ENCODE results near the gene SLC4A2. TPM values are rescaled to one million over a fixed set of nuclear protein-coding genes. Genes with fewer than 3 reads are reported as not detected.

Gene SLC4A2
- total and polyA plus RNA-seq, 2 experiments from 2014 or later: 144 to 269 TPM

DNA sequence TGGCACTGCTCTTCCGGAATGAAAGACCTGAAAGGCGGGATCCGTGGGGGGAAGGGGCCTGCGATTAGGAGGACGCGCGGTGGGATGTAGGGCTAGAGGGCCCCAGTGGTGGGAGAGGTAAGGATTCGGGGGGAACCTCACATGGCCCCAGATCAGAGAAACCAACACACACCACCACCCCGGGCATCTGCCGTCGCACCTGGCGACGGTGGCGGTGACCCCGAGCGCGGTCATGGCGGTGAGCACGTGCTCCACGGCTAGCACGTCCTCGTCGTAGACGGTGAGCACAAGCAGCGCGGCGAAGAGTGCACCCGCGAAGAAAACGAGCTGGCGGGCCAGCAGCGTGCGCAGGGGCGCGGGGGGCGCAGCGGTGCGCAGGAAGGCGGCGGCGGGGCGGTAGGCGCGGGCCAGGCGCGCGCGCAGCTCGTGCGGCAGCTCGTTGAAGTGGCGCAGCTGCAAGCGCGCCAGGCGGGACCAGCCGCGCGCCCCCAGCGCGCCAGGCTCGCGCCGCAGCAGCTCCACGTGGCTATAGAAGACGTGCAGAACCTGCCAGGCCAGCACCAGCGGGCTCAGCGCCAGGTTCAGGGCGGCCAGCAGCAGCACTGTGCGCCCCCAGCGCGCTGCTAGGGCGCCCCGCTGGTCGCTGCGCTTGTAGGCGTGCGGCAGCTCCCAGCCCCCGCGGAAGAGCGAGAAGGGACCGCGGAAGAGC lies 40.8 kb upstream of the SLC4A2 start:
- H3K4me1 ChIP-seq (ENCODE audit: low read depth): peaks cover 21% of the 10 kb centered on the region
- no peaks in the 10 kb centered on the region for H3K9me3 ChIP-seq (ENCODE audit: low read depth)
- DNase-seq (ENCODE audit: low read depth in 1 of 2, low spot score in 1 of 2): peak; percentile 30 to 39
- H3K4me3 ChIP-seq: peak overlapping the region; percentile 17
- H3K27me3 ChIP-seq: peaks cover 10% of the 10 kb centered on the region
- TF ChIP-seq, protein P1, sequence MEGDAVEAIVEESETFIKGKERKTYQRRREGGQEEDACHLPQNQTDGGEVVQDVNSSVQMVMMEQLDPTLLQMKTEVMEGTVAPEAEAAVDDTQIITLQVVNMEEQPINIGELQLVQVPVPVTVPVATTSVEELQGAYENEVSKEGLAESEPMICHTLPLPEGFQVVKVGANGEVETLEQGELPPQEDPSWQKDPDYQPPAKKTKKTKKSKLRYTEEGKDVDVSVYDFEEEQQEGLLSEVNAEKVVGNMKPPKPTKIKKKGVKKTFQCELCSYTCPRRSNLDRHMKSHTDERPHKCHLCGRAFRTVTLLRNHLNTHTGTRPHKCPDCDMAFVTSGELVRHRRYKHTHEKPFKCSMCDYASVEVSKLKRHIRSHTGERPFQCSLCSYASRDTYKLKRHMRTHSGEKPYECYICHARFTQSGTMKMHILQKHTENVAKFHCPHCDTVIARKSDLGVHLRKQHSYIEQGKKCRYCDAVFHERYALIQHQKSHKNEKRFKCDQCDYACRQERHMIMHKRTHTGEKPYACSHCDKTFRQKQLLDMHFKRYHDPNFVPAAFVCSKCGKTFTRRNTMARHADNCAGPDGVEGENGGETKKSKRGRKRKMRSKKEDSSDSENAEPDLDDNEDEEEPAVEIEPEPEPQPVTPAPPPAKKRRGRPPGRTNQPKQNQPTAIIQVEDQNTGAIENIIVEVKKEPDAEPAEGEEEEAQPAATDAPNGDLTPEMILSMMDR (IDR thresholded peaks at IDR 0.05; ENCODE audit: low read depth, low read length): no peak
- no peaks in the 10 kb centered on the region for H3K36me3 ChIP-seq
- no peak overlapping the region for H3K27ac ChIP-seq

DNA sequence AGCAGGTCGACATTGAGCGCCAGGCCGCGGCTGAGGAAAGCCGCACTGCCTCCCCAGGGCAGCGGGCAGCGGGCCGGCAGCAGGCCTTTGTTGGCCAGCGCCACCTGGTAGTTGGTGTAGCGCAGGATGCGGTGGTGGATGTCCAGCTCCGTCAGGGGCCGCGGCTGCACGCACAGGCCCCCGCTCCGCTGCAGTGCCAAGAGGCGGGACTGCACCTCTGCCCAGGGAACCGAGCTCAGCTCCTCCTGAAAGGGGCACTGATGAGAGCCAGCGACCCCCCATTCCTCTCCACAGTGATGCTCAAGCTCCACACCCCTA lies 40.3 kb upstream of the SLC4A2 start:
- no peaks in the 10 kb centered on the region for H3K9me3 ChIP-seq (ENCODE audit: low read depth)
- peaks cover 10% of the 10 kb centered on the region for H3K27me3 ChIP-seq
- H3K27ac ChIP-seq: no peak overlapping the region
- H3K4me3 ChIP-seq: no peak overlapping the region
- no peak for DNase-seq (ENCODE audit: low read depth in 1 of 2, low spot score in 1 of 2)
- TF ChIP-seq, protein P1 (IDR thresholded peaks at IDR 0.05; ENCODE audit: low read depth, low read length): peak; percentile 0
- peaks cover 21% of the 10 kb centered on the region for H3K4me1 ChIP-seq (ENCODE audit: low read depth)
- no peaks in the 10 kb centered on the region for H3K36me3 ChIP-seq

DNA sequence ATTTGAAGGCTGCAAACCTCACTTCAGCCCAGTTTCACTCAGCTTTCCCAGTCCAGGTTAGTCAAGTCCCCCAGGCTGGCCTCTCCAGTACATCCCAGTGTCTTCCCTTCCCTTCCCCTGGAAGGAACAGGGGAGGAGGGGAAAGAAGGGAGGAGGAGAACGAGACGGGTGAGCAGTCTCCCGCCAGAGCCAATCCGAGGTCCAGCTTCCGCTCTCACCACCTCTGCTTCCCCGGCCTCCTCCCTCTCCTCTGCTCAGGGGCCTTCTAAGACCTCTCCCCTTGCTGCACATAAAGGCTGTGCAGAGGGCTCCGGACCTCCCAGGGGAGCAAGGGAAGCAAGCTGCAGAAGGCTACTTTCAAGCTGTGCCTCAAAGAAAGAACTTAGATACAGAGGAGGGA lies 39.2 kb upstream of the SLC4A2 start:
- Histone ChIP-seq H3K4me1 (ENCODE audit: low read depth) (peaks cover 21% of the 10 kb centered on the region), H3K9me3 (ENCODE audit: low read depth) (no peaks in the 10 kb centered on the region), H3K27me3 (peaks cover 10% of the 10 kb centered on the region), H3K4me3 (no peak overlapping the region), H3K27ac (no peak overlapping the region), H3K36me3 (no peaks in the 10 kb centered on the region)
- no peak for DNase-seq (ENCODE audit: low read depth in 1 of 2, low spot score in 1 of 2)
- TF ChIP-seq, protein P1 (IDR thresholded peaks at IDR 0.05; ENCODE audit: low read depth, low read length): no peak

DNA sequence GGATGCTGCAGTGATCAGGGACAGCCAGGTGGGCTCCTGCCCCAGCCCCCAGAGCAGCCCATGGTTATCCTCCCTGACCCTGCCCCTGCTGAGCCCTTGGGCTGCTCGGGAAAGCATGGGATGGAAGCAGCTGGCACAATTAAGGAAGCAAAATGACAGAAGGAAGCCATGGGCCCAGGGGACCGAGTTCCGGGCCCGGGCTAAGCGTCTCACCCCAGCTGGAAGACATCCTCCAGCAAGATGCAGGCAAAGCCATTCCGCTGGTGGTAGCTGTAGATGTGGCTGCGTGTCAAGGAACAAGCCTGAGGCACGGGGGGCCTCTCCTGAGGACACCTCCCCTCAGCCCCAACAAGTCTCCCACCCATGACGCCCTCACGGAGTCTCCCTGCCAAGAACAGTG lies 36.2 kb upstream of the SLC4A2 start:
- H3K4me1 ChIP-seq (ENCODE audit: low read depth): peaks cover 24% of the 10 kb centered on the region
- H3K27ac ChIP-seq: no peak overlapping the region
- no peaks in the 10 kb centered on the region for H3K9me3 ChIP-seq (ENCODE audit: low read depth)
- no peak for DNase-seq (ENCODE audit: low read depth in 1 of 2, low spot score in 1 of 2)
- H3K27me3 ChIP-seq: peaks cover 10% of the 10 kb centered on the region
- TF ChIP-seq, protein P1 (IDR thresholded peaks at IDR 0.05; ENCODE audit: low read depth, low read length): no peak
- no peak overlapping the region for H3K4me3 ChIP-seq
- no peaks in the 10 kb centered on the region for H3K36me3 ChIP-seq

DNA sequence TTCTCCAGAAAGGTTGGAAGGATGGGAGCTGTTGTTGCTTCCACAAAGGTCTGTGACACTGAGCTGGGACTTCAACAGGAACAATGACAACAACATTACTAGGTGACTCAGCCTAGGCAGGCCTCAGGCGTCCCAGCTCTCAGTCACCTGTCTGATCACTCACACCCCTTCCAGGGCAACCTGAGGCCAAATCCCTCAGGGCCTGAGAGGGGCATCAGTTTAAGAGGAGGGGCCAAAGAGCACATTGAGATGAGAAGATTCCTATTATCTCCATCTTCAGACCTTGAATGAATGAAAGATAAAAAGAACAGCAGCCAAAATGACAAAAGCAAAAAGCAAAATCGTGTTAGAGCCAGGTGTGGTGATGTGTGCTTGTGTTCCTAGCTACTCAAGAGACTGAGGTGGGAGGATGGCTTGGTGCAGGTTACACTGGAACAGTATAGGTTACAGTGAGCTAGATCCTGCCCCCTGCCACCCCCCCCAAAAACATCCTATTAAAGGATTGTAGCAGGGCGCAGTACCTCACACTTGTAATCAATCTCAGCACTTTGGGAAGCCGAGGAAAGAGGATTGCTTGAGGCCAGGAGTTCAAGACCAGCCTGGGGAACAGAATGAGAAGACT lies 34.8 kb upstream of the SLC4A2 start, which contains the start of gene ATG9B:
TSS of gene ATG9B (minus strand) at position 60 of the 622 bp plus-strand sequence. CDS start 71 bp downstream, outside the sequence.
- Histone ChIP-seq H3K4me3 (no peak within 1 kb of the TSS), H3K27ac (no peak within 1 kb of the TSS), H3K27me3 (no peaks in the 10 kb centered on the region), H3K36me3 (no peaks in the 10 kb centered on the region), H3K9me3 (ENCODE audit: low read depth) (no peaks in the 10 kb centered on the region), H3K4me1 (ENCODE audit: low read depth) (peaks cover 28% of the 10 kb centered on the region)
- TF ChIP-seq, protein P1 (IDR thresholded peaks at IDR 0.05; ENCODE audit: low read depth, low read length): no peak
- no peak for DNase-seq (ENCODE audit: low read depth in 1 of 2, low spot score in 1 of 2)
